Muscle layer of colon (tissue), 2 donors: Measurements from ENCODE around the gene WHRN.

Source experiments
- H3K27ac ChIP-seq: one replicate; pipeline ENCODE4 v1.7.0; 2013; ENCODE audit warnings: low read depth, mild to moderate bottlenecking, low read length, moderate library complexity
- H3K27me3 ChIP-seq, 2 donors: one replicate each; pipeline ENCODE4 v1.7.0; 2013; ENCODE audit warnings: low read length in 2 of 2, mild to moderate bottlenecking in 2 of 2; ENCODE audit not compliant: insufficient read depth in 2 of 2, control insufficient read depth in 1 of 2
- H3K36me3 ChIP-seq: one replicate; pipeline ENCODE4 v1.7.0; 2013; ENCODE audit warnings: mild to moderate bottlenecking, low read length; ENCODE audit not compliant: insufficient read depth
- H3K4me1 ChIP-seq: one replicate; pipeline ENCODE4 v1.7.0; 2013; ENCODE audit warnings: mild to moderate bottlenecking, low read length; ENCODE audit not compliant: insufficient read depth
- H3K4me3 ChIP-seq, 2 donors: one replicate each; pipeline ENCODE4 v1.7.0; 2013; ENCODE audit warnings: low read length in 2 of 2, low read depth in 1 of 2, mild to moderate bottlenecking in 1 of 2, moderate library complexity in 1 of 2
- H3K9ac ChIP-seq: one replicate; pipeline ENCODE4 v1.7.0; 2013; ENCODE audit warnings: low read length
- H3K9me3 ChIP-seq: one replicate; pipeline ENCODE4 v1.7.0; 2013; ENCODE audit warnings: mild to moderate bottlenecking, low read length
- donor health status: abdominal sarcoma.
- donor health status: Adenocarcinoma of cecum.

Gene WHRN

DNA sequence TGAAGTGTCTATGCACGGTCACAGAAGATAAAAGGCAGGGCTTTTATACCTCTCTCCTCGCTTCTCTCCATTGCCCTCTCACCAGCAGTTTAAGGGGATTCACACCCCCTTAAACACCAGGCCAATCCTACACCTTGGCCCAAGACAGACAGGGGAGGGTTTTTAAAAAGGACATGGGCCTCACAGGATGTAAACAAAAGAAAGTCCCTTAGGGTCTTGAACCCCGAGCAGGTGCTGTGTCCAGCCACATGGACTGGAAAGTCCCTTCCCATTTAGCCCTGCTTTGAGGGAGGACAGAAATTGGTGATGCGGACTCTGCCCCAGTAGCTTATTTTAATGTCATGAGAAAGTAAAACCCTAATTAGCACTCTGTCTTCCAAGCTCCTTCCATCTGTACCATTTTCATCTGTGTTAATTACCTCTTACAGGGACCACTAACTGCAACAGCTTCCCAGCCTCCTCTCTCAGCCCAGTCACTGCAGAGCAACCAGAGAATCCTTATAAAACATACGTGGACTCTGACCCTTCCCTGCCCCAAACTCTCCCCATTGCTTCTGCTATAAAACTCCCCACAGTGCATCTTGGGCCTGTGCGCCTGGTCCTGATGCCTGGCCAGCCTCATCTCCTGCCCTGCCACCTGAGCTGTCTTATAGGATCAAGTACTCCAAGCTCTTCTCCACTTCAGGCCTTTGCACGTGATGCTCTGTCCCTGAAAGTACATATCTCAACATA, 16.7 kb downstream of the WHRN start:
- Histone ChIP-seq H3K9ac (no peak overlapping the region), H3K27me3 (no peaks in the 10 kb centered on the region), H3K27ac (no peak overlapping the region), H3K4me3 (no peak overlapping the region), H3K36me3 (no peaks in the 10 kb centered on the region), H3K9me3 (no peaks in the 10 kb centered on the region), H3K4me1 (no peaks in the 10 kb centered on the region)

DNA sequence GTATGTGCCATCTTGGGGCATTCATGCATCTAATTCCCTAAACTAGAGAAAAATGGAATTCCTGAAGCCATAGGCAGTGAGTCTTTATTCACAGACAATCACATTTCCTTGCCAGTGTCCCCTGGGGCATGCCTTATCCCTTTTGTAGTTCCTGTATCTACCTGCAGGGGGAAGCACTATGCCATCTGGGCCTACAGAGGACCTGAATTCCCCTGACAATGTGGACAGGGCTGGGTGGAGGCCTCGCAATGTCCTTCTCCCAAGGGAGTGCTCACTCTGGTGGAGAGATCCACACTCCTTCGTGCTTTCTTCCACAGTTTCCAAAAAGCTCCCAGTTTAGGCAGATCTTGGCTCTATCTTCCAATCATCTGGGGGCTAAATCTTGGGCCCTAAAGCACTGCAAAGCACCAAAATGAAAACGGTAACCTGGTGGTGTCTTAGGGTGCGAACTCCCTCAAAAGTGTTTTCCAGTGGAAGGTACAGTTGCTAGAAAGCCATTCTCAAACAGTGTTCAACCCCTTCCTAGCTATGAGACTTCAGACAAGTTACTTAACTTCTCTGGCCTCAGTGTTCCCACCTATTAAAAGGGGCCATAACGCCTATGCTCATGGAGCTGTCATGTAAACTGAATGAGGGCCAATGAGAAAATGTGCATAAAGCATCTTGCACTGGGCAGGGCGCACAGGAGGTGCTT, 17.5 kb downstream of the WHRN start:
- Histone ChIP-seq H3K9ac (no peak overlapping the region), H3K4me3 (no peak overlapping the region), H3K4me1 (peaks cover 2% of the 10 kb centered on the region), H3K27me3 (no peaks in the 10 kb centered on the region), H3K27ac (no peak overlapping the region), H3K36me3 (no peaks in the 10 kb centered on the region), H3K9me3 (no peaks in the 10 kb centered on the region)

DNA sequence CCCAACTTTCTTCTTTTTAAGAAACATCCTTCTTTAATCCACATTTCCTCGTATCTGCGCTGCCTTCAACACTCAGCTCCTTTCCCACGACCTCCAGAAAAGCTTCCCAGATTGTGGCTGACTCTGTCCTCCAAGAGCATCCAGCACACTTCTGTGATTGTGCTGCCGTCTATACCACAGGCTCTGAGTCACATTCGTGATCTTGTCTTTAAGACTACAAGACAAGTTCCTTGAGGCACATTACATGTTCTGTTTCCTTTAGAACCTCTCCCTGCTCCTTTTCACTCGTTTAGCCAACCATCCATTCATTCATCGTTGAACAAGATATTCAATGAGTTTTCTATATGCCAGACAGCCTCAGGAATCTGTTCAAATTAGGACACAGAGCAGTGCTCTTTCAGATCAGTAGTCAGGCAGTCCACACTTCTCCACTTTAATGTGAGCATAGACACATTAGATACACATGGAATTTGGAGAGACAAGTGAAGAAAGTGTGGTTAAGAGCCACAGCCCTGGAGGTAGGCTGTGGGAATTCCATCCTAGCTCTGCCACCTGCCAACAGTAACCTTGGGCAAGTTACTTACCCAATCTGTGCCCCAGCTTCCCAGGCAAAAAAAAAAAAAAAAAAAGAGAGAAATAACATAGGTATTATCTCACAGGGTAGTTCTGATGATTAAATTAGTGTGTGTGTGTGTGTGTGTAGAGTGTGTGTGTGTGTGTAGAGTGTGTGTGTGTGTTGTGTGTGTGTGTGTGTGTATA, 18.9 kb downstream of the WHRN start:
- Histone ChIP-seq H3K9ac (no peak overlapping the region), H3K4me1 (peaks cover 7% of the 10 kb centered on the region), H3K4me3 (no peak overlapping the region), H3K27me3 (no peaks in the 10 kb centered on the region), H3K27ac (no peak overlapping the region), H3K9me3 (no peaks in the 10 kb centered on the region), H3K36me3 (no peaks in the 10 kb centered on the region)

DNA sequence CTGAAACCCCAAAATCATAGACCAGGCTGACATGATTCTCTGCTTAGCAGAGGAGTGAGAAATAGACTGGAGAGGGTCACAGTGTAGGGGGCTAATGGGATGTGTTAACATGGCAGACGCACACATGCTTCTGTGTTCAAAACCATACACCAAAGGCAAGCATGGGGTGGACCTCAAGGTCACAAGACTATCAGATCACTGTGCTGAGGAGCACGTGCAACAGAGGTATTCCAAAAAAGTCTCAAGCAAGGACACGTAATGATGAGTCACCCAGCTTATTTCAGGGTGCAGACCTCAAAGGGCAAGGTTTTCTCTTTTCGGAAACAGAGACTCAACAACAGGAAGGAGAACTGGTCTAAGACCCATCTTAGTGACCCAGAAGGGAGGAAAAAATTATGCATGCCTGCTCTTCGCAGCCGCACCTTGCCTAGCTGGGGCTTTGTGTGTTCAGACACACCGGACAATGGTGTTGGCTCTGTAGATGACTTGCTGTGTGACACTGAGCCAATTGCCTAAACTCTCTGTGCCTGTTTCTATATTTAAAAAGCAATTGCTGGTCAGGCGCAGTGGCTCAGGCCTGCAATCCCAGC, 20.3 kb downstream of the WHRN start:
- no peak overlapping the region for H3K4me3 ChIP-seq
- H3K36me3 ChIP-seq = no peaks in the 10 kb centered on the region
- H3K27ac ChIP-seq = no peak overlapping the region
- H3K9me3 ChIP-seq = no peaks in the 10 kb centered on the region
- no peaks in the 10 kb centered on the region for H3K27me3 ChIP-seq
- peaks cover 7% of the 10 kb centered on the region for H3K4me1 ChIP-seq
- H3K9ac ChIP-seq = no peak overlapping the region

DNA sequence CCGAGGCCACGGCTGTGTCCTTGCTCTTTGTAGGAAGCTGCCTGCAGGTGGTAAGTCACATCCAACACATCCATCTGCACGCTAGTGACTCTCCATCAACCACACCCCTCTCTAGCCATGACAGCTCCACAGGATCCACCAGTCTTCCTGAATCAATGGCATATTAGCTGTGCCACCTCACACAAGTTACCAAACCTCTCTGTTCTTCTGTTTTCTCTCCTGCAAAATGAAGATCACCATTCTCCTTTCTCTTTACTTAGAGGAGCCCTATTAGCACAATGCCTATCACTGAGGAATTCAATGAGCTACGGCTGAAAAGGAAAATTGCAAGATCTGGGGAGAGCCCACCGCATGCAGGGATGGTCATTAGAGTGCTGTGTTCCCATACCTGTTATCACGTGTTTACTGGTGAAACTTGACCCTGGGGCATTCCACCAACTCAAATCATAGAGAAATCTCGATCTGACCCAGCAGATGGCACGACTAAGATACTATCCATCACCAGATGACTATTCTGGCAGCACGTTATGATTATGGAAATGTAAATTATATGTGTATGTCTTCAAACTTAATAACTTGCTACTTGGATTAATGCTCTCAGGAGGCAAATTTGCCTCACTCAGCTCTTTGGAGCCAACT, 20.9 kb downstream of the WHRN start:
- H3K27ac ChIP-seq = no peak overlapping the region
- H3K27me3 ChIP-seq = no peaks in the 10 kb centered on the region
- H3K36me3 ChIP-seq = no peaks in the 10 kb centered on the region

DNA sequence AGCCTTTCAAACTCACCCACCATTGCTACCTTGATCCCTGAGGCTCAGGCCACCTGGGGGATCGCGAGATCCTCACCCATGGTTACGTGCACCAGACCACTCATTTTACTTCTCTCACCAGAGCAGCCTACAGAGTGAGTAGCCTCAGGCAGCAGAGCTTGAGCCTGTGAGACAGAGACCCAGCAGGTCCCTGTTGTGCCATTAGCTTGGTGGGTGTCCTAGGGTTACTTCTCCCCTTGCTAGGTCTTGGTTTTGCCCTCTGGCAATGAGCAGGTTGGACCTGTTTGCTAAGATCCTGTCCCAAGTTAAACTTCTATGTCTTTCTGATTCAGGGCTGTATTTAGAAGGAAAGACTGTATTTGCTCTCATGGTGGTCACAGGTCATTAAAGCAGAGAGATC, 21.8 kb downstream of the WHRN start:
- Histone ChIP-seq H3K27ac (no peak overlapping the region), H3K27me3 (no peaks in the 10 kb centered on the region), H3K4me1 (peaks cover 7% of the 10 kb centered on the region), H3K9ac (no peak overlapping the region), H3K9me3 (no peaks in the 10 kb centered on the region), H3K36me3 (no peaks in the 10 kb centered on the region), H3K4me3 (no peak overlapping the region)

More for the DNA sequence above, 20.9 kb downstream of the WHRN start:
- no peaks in the 10 kb centered on the region for H3K9me3 ChIP-seq
- H3K4me3 ChIP-seq = no peak overlapping the region
- no peak overlapping the region for H3K9ac ChIP-seq
- peaks cover 7% of the 10 kb centered on the region for H3K4me1 ChIP-seq

DNA sequence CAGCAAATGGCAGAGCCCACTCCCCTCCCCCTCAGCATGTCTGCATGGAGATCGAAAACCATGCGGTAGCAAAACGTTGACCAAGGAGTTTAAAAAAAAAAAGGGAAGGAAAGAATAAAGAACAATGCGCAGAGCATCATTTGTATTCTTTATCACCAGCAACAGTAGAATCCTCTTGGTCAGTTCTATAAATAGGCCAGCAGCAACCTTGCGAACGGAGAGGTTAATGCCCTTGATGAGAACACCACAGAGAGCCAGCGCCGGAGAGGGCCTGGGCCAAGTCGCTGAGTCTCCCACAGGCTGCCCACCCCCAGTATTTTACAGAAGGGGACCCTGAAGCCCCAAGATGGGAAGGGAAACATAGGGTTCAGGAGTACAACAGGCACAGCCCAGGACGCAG, 22.7 kb downstream of the WHRN start:
- peaks cover 9% of the 10 kb centered on the region for H3K36me3 ChIP-seq
- no peak overlapping the region for H3K27ac ChIP-seq
- H3K27me3 ChIP-seq = no peaks in the 10 kb centered on the region
- H3K4me1 ChIP-seq = peaks cover 7% of the 10 kb centered on the region
- no peak overlapping the region for H3K9ac ChIP-seq
- no peak overlapping the region for H3K4me3 ChIP-seq
- H3K9me3 ChIP-seq = no peaks in the 10 kb centered on the region

DNA sequence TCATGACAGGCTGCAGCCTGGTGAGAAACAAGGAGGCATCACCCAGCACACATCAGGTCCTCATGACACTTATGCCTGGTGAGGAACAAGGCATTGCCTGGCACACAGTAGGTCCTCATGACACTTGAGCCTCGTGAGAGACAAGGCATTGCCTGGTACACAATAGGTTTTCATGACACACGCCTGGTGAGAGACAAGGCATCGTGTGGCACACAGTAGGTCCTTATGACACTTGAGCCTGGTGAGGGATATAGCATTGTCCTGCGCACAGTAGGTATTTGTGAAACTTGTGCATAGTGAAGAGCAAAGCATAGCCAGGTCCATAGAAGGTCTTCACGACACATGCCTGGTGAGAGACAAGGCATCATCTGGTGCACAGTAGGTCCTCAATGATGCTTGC, 23.5 kb downstream of the WHRN start:
- Histone ChIP-seq H3K9me3 (no peaks in the 10 kb centered on the region), H3K27ac (no peak overlapping the region), H3K9ac (no peak overlapping the region), H3K36me3 (peaks cover 15% of the 10 kb centered on the region), H3K4me1 (peaks cover 7% of the 10 kb centered on the region), H3K27me3 (no peaks in the 10 kb centered on the region), H3K4me3 (no peak overlapping the region)

DNA sequence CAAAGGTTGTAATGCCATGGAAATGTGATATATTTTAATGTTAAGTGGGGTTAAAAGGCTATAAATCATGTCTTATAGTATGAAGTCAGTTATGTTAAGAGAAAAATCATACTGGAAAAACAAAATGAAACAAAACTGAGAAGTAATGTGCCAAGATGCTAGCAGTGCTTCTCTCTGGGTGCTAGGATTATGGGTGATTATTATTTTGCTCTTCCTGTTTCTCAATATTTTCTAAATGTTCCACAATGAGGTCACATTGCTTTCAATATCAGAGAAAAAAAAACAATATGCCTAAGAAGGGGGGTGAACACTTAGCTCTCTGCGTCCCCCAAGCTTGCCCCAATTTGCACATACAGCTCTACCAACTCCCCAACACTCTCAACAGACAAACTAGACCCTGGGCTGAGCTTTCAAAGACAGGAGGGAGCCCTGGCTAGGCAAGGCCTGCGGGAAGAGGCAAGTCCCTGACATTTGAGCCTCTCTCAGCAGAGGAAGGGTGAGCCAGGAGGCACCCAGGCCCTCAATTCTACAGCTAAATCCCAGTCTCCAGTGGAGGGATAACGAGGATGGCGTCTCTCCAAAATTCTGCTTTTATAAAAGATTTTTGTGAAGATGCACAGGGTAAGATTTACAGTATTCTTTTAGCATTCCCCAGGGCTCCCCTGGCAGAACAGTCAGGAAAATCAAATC, 24.4 kb downstream of the WHRN start:
- Histone ChIP-seq H3K27me3 (no peaks in the 10 kb centered on the region), H3K9me3 (no peaks in the 10 kb centered on the region), H3K36me3 (peaks cover 22% of the 10 kb centered on the region), H3K9ac (no peak overlapping the region), H3K4me1 (peaks cover 7% of the 10 kb centered on the region), H3K4me3 (no peak overlapping the region), H3K27ac (no peak overlapping the region)

DNA sequence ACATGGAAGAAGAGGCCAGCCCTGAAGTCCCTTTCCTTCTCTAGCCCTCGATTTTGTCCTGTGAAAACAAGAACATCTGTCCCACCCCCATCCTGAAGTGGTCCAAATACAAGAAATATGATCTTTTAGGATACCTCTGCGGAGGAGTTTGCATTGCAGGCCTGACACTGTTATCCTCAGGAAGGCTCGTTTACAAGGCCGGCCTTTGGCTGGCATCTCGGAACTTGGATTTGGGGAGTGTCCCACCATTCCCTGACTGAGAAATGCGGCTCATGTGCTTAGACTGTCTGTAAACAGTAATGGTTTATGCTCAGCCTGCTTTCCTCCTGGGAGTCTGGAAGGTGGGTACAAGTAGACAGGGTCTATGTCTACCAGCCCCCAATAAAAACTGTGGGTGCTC, 26.4 kb downstream of the WHRN start:
- Histone ChIP-seq H3K27ac (no peak overlapping the region), H3K36me3 (peaks cover 22% of the 10 kb centered on the region), H3K27me3 (no peaks in the 10 kb centered on the region), H3K9ac (no peak overlapping the region), H3K4me3 (no peak overlapping the region), H3K4me1 (peaks cover 7% of the 10 kb centered on the region), H3K9me3 (no peaks in the 10 kb centered on the region)
